Transverse colon (tissue), 4 donors: ENCODE results near the gene MCRS1.

Experiments used
- CTCF ChIP-seq, 5 experiments: fragments of 200-600 bp in 3 of 5; fragments of 450-650 bp in 2 of 5; sonication (generic) in 3 of 5; IDR thresholded peaks; 1 replicate in 2 of 5; 2 replicates in 3 of 5; pipeline ENCODE4 v1.5.1; 2016 to 2017; ENCODE audit warnings: antibody characterized with exemption in 5 of 5, inconsistent platforms in 3 of 5, mild to moderate bottlenecking in 2 of 5, moderate library complexity in 1 of 5
- EP300 ChIP-seq: sonication (generic); formaldehyde crosslinking; IDR thresholded peaks from one replicate; pipeline ENCODE4 v1.6.1; 2017; ENCODE audit warnings: antibody characterized with exemption, low read depth
- POLR2A ChIP-seq: fragments of 450-650 bp; IDR thresholded peaks from one replicate; pipeline ENCODE4 v1.6.1; 2016; ENCODE audit warnings: antibody characterized with exemption, mild to moderate bottlenecking, moderate library complexity
- POLR2AphosphoS5 ChIP-seq, 3 donors: sonication (generic); formaldehyde crosslinking; IDR thresholded peaks; one replicate each; pipeline ENCODE4 v1.6.1; 2016; ENCODE audit warnings: antibody characterized with exemption in 3 of 3

DNA sequence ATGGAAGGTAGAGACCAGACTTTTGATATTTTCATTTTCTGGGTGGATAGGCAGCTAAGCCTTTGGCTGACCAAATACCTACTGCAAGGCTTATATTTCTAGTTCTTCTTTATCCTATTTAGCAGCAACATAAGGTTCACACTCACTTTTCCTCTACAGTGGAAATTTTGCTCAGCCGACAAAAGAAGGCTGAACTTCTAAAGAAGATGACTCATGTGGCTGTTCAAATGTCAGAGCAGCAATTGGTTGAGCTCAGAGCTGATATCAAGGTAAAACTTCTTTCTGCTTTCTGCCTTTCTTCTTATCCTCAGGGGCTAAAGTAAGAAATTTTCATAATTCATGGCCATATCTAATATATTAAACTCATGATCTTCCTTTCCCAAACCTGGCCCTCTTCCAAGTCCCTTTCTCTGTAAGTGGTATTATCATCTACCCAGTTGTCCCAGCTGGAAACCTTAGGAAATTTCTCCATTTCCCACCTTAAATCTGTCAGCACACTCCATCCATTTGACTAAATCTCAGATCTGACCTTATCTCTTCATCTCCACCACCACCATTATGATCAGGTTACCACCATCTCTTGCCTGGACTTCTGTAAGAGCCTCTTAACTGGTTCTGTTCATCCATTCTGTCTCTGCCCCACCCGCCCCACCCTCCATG lies 48.9 kb downstream of the MCRS1 start:
- TF ChIP-seq CTCF (IDR thresholded peaks at IDR 0.05) (no peak), POLR2AphosphoS5 (IDR thresholded peaks at IDR 0.05) (no peak), POLR2A (no peak), EP300 (no peak)
